HFF-Myc (cell line): ENCODE measurements around the gene PDE4B.

Source experiments
- DNase-seq: peaks from one replicate; pipeline ENCODE4 v3.0.0-alpha.2; 2011; ENCODE audit warnings: low read depth; ENCODE audit errors: extremely low read depth
- H3K4me3 ChIP-seq: replicated peaks from 2 replicates; pipeline ENCODE4 v1.5.1; 2011; ENCODE audit warnings: low read depth, mild to moderate bottlenecking, control low read depth, low read length
- CTCF ChIP-seq: IDR thresholded peaks from 2 replicates; pipeline ENCODE4 v1.5.1; 2012; ENCODE audit warnings: mild to moderate bottlenecking, low read depth, low read length, control low read depth; ENCODE audit errors: missing control alignments

Gene PDE4B

GRCh38 chr1:66351913-66352312 is 559.2 kb downstream of the PDE4B start:
- DNase-seq = no peak
- TF ChIP-seq CTCF = no peak
- H3K4me3 ChIP-seq = no peak overlapping the region

- no peak overlapping the region for H3K4me3 ChIP-seq
- no peak for DNase-seq
Observed at GRCh38 chr1:66352792-66353191, 560.1 kb downstream of the PDE4B start.

GRCh38 chr1:66353257-66353656 is 560.6 kb downstream of the PDE4B start:
- no peak for TF ChIP-seq CTCF
- H3K4me3 ChIP-seq = no peak overlapping the region
- DNase-seq = no peak

More at GRCh38 chr1:66352792-66353191, 560.1 kb downstream of the PDE4B start:
- no peak for TF ChIP-seq CTCF

GRCh38 chr1:66354311-66355201 is 561.9 kb downstream of the PDE4B start:
- no peak for DNase-seq
- no peak overlapping the region for H3K4me3 ChIP-seq

GRCh38 chr1:66355756-66356155 is 563.1 kb downstream of the PDE4B start:
- H3K4me3 ChIP-seq = no peak overlapping the region
- no peak for DNase-seq

More at GRCh38 chr1:66354311-66355201, 561.9 kb downstream of the PDE4B start:
- TF ChIP-seq CTCF = no peak

GRCh38 chr1:66356605-66357004 is 563.9 kb downstream of the PDE4B start:
- TF ChIP-seq CTCF = no peak
- no peak overlapping the region for H3K4me3 ChIP-seq
- no peak for DNase-seq

More at GRCh38 chr1:66355756-66356155, 563.1 kb downstream of the PDE4B start:
- no peak for TF ChIP-seq CTCF
